SK-MEL-5 (cell line): ENCODE results near the gene MOSMO. TPM values are rescaled to one million over a fixed set of nuclear protein-coding genes. Genes with fewer than 3 reads are reported as not detected.
A peak's percentile ranks its signal among the peaks of the same experiment; 100 is the strongest.
"Not testable (repeated sequence)": the region's sequence is repeated elsewhere in the genome, so short reads cannot be mapped to it uniquely, and the experiment has no call there.

Experiments
- DNase-seq: peaks from one replicate; pipeline ENCODE4 v3.0.0-alpha.2; 2016; ENCODE audit warnings: low read depth, low spot score
- in situ Hi-C: cut with HindIII; loops from 2 replicates; pipeline ENCODE4 v1.10.0; 2016; ENCODE audit warnings: low sequenced_read_pairs, high pct_unique_total_duplicates, low pct_unique_long_range_greater_than_20kb
- total RNA-seq: library from RNA; depleted of rRNA; stranded (reverse); fragments of >200 nt; shearing (Covaris generic); gene quantifications from 2 replicates; pipeline ENCODE4 v1.2.3, GENCODE V29; 2014

MOSMO gene
- total RNA-seq, 1 experiment from 2014 or later, result 16.4 TPM

- DNase-seq, result not testable (repeated sequence)
Measured at GRCh38 chr16:22024785-22025184, 16.9 kb downstream of the MOSMO start.

GRCh38 chr16:22027633-22028032 lies 19.7 kb downstream of the MOSMO start:
- in situ Hi-C loops, result no loop called here

More at GRCh38 chr16:22024785-22025184, 16.9 kb downstream of the MOSMO start:
- in situ Hi-C loops, result not testable (repeated sequence)

GRCh38 chr16:22029632-22030031 lies 21.7 kb downstream of the MOSMO start:
- in situ Hi-C loops, result no loop called here
- no peak for DNase-seq

More at GRCh38 chr16:22027633-22028032, 19.7 kb downstream of the MOSMO start:
- DNase-seq, result no peak

GRCh38 chr16:22030087-22030812 lies 22.3 kb downstream of the MOSMO start:
- in situ Hi-C loops, result no loop called here
- no peak for DNase-seq

GRCh38 chr16:22031483-22032083 lies 23.7 kb downstream of the MOSMO start:
- in situ Hi-C loops, result no loop called here
- DNase-seq, result no peak

- in situ Hi-C loops, result no loop called here
- no peak for DNase-seq
Measured at GRCh38 chr16:22034503-22034902, 26.6 kb downstream of the MOSMO start.

- DNase-seq, result no peak
- in situ Hi-C loops, result no loop called here
Measured at GRCh38 chr16:22035153-22035552, 27.2 kb downstream of the MOSMO start.

- DNase-seq, result peak; percentile 52
- in situ Hi-C loops, result not testable (repeated sequence)
Measured at GRCh38 chr16:22043882-22044281, 36.0 kb downstream of the MOSMO start.

GRCh38 chr16:22045888-22046287 lies 38.0 kb downstream of the MOSMO start:
- DNase-seq, in situ Hi-C loops: not testable (repeated sequence)

GRCh38 chr16:22050963-22051362 lies 43.1 kb downstream of the MOSMO start:
- DNase-seq, result no peak
- in situ Hi-C loops, result no loop called here

GRCh38 chr16:22052980-22053379 lies 45.1 kb downstream of the MOSMO start:
- DNase-seq, result no peak
- in situ Hi-C loops, result no loop called here

GRCh38 chr16:22053921-22054341 lies 46.0 kb downstream of the MOSMO start:
- no peak for DNase-seq
- in situ Hi-C loops, result no loop called here

- in situ Hi-C loops, result no loop called here
- no peak for DNase-seq
Measured at GRCh38 chr16:22054847-22055590, 47.1 kb downstream of the MOSMO start.

- peak; percentile 46 for DNase-seq
- in situ Hi-C loops, result no loop called here
Measured at GRCh38 chr16:22055881-22056280, 48.0 kb downstream of the MOSMO start.

- DNase-seq, result no peak
- in situ Hi-C loops, result no loop called here
Measured at GRCh38 chr16:22063888-22064467, 56.1 kb downstream of the MOSMO start.

GRCh38 chr16:22065252-22065651 lies 57.3 kb downstream of the MOSMO start:
- in situ Hi-C loops, result no loop called here
- no peak for DNase-seq

GRCh38 chr16:22070361-22071330 lies 62.7 kb downstream of the MOSMO start:
- in situ Hi-C loops, result no loop called here
- no peak for DNase-seq
